Central memory CD4-positive, alpha-beta T cell (primary cell): ENCODE data around the gene LRRC23.
A peak's percentile ranks its signal among the peaks of the same experiment; 100 is the strongest.
"Not testable (repeated sequence)": the region's sequence is repeated elsewhere in the genome, so short reads cannot be mapped to it uniquely, and the experiment has no call there.

Experiments used
- DNase-seq: peaks from one replicate; pipeline ENCODE4 v3.0.0; 2022

Gene LRRC23

DNA sequence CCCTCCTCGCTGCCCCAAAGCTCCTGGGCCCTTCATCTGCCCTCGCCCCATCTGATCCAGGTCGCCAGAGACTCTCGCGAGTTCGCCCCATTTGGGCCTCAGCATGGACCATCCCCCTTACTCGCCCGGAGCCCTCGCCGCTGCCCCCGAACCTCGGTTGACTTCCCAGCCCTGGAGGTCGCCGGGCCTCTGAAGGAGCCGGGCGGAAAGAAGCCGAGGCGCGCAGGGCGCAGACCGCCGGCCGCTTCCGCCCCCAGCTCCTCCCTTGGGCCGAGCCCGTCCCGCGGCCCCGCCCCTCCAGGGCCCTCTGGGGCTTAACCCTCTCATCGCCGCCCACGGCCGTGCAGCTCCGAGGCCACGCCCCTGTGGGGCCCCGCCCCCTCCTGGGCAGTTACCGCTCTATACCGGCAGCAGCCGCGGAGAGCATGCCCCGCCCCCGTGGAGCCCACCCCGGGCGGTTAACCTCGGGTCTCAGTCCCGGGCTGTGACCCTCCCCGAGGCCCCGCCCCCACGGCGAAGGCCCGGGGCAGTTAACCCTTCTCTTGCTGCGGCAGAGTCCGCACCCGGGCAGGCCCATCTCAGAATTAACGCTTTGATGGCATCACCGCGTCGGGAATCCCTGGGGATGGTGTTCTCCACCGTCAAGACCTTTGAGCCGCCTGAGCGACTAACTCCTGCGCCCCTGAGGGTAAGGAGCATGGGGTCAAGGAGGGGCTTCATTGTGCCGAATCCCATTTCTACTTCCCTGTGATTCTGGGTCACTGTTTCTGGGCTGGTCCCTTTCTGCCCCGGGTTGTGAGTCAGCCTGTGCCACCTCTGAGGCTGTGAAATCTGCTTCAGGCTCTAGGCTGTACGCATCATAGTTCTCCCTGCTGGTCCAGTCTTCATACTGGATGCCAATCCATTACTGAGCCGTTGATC lies 31.3 kb upstream of the LRRC23 start, which contains the start of gene SPSB2:
SPSB2 (minus strand) TSS at position 210 of the 921 bp plus-strand sequence. CDS start 402 bp downstream, outside the sequence.
- peak; percentile 97 for DNase-seq

DNA sequence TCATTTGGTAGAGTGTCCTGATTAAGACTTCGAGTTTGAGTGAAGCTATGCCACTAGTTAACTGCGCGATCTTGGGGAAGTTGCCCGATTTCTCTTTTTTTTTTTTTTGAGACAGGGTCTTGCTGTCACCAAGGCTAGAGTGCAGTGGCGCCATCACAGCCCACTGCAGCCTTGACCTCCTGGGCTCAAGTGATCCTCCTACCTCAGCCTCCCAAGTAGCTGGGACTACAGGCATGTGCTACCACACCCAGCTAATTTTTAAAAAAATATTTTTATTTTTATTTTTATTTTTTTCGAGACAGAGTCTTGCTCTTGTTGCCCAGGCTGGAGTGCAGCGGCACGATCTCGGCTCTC lies 30.6 kb upstream of the LRRC23 start:
- not testable (repeated sequence) for DNase-seq

DNA sequence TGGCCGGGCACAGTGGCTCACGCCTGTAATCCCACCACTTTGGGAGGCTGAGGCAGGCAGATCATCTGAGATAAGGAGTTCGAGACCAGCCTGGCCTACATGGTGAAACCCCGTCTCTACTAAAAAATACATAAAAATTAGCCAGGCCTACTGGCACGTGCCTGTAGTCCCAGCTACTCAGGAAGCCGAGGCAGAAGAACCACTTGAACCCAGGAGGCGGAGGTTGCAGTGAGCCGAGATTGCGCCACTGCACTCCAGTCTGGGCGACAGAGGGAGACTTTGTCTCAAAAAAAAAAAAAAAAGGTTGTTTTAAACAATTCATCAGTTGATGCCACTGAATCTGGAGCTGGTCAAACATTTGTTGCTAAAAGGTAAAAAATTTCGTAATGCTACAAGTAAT lies 24.8 kb upstream of the LRRC23 start:
- not testable (repeated sequence) for DNase-seq

DNA sequence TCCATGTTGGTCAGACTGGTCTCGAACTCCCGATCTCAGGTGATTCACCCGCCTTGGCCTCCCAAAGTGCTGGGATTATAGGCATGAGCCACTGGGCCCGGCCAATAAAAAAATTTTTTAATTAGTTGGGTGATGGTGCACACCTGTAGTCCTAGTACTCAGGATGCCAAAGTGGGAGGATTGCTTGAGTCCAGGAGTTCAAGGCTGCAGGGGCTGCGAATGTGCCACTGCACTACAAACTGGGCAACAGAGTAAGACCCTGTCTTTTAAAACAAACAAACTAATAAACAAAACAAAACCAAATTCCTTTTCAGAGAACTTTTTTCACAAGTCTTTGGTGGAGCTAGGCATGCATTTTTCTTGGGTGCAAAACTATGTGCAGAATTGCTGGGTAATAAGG lies 21.4 kb upstream of the LRRC23 start:
- no peak for DNase-seq

DNA sequence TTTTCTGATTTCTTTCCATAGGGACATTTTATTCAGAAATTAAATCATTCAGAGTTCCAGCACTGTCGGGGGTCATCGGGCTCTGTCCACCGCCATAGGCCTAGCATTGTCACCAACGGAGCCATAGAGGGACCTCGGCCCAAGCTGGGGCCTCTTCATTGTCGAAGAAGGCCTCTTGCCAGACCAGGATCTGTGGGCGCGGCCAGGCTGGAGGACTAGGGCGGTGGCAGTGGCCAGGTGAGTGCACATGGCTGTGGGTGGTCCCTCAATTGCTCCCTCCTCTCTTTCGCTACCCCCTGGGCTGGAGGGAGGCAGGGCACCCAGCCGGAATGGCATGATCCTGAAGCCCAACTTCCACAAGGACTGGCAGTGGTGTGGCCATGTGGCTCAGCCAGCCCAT lies 20.9 kb upstream of the LRRC23 start:
- no peak for DNase-seq

DNA sequence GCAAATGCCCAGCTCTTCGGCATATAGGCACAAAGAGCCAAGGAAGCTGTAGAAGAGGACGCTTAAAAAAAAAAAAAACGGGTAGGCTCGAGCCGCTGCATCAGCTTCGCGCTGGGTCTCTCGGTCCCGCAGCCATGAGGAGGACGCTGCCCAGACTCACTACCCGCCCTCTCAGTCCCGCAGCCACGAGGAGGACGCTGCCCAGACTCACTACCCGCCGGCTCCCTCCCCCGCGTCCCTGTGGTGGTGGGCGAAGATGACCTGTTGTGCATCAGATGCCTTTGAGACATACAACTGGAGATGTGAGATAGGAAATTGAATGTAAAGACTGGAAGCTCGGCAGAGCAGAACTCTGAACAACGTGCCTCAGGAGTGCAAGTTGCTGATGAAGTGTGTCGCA lies 20.1 kb upstream of the LRRC23 start:
- DNase-seq: no peak

DNA sequence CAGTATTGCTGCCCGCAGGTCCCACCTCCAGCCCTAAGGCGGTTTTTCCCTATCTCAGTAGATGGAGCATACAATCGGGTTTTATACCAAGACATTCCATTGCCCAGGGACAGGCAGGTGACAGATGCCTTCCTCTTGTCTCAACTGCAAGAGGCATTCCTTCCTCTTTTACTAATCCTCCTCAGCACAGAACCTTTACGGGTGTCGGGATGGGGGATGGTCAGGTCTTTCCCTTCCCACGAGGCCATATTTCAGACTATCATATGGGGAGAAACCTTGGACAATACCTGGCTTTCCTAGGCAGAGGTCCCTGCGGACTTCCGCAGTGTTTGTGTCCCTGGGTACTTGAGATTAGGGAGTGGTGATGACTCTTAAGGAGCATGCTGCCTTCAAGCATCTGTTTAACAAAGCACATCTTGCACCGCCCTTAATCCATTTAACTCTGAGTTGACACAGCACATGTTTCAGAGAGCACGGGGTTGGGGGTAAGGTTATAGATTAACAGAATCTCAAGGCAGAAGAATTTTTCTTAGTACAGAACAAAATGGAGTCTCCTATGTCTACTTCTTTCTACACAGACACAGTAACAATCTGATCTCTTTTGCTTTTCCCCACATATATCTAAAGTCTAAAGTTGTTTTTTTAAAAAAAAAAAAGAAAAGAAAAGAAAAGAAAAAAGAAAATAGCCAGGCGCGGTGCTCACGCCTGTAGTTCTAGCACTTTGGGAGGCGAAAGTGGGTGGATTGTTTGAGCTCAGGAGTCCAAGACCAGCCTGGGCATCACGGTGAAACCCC lies 18.2 kb upstream of the LRRC23 start:
- not testable (repeated sequence) for DNase-seq

DNA sequence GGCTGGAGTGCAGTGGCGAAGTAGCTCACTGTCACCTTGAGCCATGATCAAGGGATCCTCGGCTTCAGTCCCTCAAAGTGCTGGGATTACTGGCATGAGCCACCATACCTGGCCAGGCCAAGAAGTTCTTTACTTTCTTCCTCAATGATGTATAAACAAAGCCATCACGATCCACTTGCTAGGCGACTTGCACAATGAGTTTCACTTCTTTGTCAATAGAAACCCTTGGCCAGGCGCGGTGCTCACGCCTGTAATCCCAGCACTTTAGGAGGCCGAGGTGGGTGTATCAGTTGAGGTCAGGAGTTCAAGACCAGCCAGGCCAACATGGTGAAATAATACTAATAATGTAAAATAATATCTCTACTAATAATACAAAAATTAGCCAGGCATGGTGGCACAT lies 17.2 kb upstream of the LRRC23 start:
- DNase-seq: no peak

DNA sequence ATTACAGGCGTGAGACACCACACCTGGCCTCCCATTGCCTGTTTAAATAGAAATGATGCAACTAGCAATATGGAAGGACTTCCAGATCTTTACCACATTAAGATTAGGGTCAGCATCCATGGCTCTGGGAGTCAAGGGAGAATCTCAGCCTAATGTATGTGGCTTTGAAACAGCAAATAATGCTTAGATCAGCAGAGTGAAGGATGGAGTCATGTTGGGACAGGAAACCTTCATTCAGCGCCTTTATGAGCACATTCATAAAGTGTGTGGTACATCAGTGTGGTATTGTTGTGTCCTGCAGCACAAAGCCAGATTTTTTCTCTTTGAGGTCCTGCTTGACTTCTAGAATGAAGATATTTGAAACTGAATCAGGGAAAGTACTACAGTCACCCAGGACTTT lies 16.3 kb upstream of the LRRC23 start:
- DNase-seq: no peak

DNA sequence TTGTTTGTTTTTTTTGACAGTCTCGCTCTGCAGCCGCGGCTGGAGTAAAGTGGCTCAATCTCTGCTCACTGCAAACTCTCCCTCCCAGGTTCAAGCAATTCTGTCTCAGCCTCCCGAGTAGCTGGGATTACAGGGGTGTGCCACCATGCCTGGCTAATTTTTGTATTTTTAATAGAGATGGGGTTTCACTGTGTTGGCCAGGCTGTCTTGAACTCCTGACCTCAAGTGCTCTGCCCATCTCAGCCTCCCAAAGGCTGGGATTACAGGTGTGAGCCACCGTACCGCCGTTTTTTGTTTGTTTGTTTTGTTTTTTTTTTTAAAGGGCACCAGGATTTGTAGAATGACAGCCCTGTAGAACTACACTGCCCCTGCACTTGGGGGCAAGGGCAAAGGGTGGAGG lies 15.8 kb upstream of the LRRC23 start:
- not testable (repeated sequence) for DNase-seq

DNA sequence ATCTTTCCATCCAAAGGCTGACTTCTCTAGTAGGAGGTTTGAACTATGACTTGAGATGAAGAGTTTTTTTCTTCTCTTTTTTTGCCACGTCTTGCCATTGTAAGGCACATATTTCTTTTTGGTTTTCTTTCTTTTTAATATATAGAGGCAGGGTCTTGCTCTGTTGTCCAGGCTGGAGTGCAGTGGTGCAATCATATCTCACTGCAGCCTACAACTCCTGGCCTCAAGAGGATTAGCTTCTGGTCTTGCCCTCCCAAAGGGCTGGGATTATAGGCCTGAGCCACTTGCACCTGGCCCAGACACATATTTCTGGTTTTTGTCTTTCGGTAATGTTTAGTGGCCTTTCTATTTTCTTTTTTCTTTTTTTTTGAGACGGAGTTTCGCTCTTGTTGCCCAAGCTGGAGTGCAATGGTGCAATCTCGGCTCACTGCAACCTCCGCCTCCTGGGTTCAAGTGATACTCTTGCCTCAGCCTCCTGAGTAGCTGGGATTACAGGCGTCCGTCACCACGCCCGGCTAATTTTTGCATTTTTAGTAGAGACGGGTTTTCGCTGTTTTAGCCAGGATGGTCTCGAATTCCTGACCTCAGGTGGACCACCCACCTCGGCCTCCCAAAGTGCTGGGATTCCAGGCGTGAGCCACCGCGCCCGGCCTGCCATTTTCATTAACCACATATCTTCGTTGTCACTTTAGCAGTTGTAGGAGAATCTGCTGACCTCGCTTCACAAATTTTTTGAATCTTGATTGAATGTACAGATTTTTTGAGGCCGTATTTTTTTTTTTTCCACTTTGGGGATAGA lies 14.6 kb upstream of the LRRC23 start:
- not testable (repeated sequence) for DNase-seq

DNA sequence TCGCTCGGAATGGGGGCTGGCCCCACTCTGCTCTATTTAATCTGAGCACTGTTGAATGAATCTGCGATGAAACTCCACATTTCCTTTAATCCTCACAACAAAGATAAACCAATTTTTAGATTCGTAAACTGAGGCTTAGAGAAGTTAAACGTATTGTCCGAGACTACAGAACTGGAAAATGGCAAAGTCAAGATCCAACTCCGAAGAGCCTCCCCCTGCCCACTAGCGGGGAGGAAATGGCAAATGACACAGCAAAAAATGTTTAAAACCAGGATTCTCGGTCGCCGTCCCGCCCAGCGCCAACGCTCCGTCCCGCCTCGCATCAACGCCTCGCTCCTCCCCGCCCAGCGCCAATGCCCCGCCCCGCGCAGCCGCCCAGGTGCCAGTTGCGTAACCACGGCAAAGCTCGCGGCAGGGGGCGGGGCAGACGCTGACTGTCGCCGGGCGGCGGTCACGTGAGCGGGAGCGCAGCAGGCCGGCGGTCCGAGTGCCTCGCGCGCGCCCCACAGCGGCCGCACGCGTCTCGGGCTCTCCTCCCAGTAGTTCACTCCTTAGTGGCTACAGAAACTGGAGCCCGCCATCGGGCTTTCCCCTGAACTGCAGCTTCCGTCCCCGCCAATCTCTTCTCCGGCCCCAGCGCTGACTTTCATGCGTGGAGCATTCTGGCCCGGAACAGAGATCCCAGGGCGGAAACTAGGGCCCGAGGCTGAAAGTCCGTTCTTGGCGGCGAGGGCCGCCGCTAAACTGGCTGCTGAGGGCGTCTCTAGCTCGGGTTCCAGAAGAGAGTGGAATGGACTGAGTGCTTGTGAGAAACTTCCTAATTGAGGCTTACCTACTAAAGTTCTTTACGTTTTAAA lies 13.6 kb upstream of the LRRC23 start:
- DNase-seq: peak; percentile 98

DNA sequence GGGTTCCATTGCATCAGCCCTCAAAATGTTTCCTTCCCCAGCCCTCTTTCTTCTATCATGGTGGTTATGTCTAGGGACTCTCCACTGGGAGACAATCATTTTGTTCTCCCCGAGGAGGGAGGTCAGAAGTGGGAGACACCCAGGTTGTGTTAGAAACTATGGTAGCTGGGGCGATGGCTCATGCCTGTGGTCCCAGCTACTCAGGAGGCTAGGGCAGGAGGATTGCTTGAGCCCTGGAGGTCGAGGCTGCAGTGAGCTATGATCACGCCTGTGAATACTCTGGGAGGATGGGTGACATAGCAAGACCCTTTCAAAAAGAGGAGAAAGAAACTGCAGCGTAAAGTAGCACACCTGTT lies 13.0 kb upstream of the LRRC23 start:
- no peak for DNase-seq

DNA sequence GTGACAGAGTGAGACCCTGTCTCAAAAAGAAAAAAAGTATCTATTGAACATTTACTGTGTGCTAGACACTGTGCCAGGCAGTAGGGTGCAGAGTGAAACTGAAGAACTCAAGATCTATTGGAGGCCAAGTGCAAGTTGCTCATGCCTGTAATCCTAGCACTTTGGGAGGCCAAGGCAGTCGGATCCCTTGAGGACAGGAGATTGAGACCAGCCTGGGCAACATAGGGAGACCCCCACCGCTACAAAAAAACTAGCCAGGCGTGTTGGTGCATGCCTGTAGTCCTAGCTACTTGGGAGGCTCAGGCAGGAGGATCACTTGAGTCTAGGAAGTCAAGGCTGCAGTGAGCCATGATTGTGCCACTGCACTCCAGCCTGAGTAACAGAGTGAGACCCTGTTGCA lies 11.9 kb upstream of the LRRC23 start:
- DNase-seq: not testable (repeated sequence)

DNA sequence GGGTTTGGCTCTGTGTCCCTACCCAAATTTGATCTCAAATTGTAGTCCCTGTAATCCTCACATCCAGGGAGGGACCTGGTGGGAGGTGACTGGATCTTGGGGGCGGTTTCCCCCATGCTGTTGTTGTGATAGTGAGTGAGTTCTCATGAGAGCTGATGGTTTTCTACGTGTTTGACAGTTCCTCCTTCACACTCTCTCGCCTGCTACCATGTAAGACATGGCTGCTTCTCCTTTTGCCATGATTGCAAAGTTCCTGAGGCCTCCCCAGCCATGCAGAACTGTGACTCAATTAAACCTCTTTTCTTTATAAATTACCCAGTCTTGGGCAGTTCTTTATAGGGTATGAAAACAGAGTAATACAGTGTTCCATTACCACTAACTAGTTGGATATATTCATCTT lies 10.3 kb upstream of the LRRC23 start:
- no peak for DNase-seq

DNA sequence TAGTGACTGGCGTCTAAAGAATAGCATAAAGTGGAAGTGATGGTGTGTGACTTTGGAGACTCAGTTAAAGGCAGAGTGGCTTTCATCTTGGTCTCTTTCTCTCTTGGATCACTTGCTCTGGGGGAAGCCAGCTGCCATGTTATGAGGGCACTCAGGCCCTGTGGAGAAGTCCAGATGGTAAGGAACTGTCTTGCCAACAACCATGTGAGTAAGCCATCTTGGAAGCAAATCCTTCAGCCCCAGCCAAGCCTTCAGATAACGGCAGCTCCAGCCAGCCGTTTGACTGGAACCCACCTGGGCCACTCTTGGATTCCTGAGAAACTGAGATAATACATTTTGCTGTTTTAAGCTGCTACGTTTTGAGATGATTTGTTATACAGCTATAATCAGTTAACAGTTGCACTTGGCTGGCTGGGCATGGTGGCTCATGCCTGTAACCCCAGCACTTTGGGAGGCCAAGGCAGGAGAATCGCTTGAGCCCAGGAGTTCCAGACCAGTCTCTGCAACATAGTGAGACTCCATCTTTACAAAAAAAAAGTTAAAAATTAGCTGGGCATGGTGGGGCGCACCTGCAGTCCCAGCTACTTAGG lies 7.7 kb upstream of the LRRC23 start:
- DNase-seq: no peak

DNA sequence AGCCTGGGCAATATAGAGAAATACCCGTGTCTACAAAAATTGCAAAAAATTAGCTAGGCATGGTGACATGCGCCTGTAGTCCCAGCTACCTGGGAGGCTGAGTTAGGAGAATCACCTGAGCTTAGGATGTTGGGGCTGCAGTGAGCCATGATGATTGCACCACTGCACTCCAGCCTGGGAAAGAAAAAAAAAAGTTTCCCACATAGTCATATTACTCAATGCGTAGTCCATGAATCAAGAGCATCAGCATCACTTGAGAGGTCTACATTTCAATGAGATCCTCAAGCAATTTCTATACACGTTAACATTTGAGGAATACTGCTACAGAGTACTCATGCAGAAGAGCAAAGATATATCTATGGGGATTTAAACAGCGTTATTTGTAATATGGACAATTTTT lies 5.2 kb upstream of the LRRC23 start:
- no peak for DNase-seq

DNA sequence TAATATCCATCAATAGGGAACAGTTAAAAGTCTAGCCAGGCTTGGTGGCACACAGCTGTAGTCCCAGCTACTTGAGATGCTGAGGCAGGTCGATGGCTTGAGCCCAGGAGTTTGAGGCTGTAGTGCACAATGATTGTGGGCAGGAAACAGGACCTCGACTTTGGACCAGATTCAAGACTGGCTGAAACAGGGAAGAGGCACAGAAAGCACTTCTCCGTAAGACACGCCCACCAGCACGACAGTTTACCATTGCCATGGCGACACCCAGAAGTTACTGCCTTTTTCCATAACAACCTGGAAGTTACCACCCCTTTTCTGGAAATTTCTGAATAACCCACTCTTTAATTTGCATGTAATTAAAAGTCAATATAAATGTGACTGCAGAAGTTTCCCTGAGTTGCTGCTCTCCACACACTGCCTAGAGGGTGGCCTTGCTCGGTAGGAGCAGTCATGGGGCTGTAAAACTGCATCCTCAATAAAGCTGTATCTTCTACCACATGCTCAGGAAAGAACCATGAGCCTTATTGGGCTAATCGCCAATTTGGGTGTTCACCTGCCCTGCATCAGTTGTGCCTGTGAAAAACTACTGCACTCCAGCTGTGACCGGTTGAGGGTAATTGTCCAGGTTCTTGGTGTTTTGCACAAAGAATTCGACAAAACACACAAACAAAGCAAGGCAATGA lies 4.6 kb upstream of the LRRC23 start:
- DNase-seq: no peak

DNA sequence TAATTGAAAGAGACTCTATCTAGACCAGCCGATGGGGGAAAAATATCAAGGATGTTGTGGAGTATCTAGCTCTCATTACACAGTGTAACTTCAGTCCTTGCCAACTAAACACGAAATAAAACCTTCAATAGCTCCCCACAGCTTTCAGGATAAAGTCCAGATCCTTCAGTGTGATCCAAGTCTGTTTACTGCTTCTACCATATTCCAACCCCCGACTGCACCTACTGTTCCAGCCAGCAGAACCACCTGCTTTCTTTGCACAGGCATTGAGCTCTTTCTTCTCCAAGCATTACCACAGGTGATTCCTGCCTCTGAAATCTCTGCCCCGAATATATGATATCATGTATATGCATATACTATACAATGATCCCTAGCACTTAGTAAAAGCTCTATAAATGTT lies 2.2 kb upstream of the LRRC23 start:
- no peak for DNase-seq

DNA sequence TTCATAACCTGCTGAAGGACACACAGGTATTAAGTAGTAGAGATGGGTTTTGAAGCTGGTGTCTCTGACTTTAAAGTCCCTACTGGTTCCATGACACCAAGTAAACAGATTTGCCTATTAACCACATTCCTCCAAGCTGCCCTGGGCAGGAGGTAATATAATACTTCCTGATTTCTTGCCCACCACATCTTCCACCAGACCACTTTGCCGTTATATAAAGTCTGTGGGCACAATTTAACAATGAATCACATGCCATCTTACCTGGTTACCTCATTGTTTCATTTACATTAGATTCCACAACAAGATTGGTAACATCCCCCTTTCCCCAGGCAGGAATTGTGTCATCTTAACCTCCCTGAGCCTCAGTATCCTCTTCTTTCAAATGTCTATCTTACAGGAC lies 900 bp upstream of the LRRC23 start:
- DNase-seq: no peak

DNA sequence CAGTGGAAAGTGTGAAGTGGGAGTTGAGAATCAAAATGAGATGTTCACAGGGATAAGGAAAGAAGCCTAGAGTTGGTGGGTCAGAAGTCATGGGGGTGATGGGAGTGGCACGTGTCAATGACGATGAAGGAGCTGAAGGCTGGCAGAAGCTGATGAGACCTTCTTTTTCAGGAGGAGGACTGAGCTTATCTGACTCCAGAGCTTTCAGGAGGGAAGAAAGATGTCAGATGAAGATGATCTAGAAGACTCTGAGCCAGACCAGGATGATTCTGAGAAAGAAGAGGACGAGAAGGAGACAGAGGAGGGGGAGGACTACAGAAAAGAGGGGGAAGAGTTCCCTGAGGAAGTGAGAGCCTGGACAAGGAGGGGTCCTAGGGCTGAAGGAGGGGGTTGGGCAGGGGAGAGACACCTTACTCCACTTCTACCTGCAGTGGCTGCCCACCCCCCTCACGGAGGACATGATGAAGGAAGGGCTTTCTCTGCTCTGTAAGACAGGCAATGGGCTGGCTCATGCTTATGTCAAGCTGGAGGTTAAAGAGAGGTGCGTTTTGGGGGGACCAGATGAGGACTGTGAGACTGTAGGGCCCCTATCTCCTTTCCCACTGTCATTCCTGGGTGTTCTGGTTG lies 905 bp downstream of the LRRC23 start:
- no peak for DNase-seq
